MM.1S (cell line): ENCODE results near the gene SLC6A20.

Source experiments
- EZH2 ChIP-seq: fragments of 300-600 bp; sonication (generic); optimal IDR thresholded peaks from 2 replicates; pipeline ENCODE3; 2017; ENCODE audit warnings: low read depth, mild to moderate bottlenecking, antibody characterized with exemption, low read length, mixed read lengths
- TF ChIP-seq, protein P1 (sequence below): fragments of 300-600 bp; sonication (generic); IDR thresholded peaks from 2 replicates; pipeline ENCODE4 v1.5.1; 2016; ENCODE audit warnings: antibody characterized with exemption, low read length, mixed read lengths

DNA sequence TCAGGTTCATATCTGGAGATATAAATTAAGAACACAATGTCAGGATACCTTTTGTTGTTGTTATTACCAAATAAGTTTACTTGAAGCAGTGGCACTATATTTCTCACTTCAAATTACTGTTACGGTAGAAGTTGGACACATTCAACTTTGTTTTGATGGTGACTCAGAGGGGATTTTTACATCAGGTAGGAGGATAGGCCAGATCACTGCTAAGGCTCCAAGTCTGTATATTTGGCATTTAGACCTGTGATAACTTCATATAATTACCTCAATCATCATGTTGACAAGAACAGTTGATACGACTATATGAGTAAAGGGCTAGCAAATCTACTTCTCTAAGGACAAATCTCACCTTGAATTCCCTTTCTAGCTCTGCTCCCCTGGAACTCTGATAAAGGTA lies 30.0 kb upstream of the SLC6A20 start:
- TF ChIP-seq, protein P1, sequence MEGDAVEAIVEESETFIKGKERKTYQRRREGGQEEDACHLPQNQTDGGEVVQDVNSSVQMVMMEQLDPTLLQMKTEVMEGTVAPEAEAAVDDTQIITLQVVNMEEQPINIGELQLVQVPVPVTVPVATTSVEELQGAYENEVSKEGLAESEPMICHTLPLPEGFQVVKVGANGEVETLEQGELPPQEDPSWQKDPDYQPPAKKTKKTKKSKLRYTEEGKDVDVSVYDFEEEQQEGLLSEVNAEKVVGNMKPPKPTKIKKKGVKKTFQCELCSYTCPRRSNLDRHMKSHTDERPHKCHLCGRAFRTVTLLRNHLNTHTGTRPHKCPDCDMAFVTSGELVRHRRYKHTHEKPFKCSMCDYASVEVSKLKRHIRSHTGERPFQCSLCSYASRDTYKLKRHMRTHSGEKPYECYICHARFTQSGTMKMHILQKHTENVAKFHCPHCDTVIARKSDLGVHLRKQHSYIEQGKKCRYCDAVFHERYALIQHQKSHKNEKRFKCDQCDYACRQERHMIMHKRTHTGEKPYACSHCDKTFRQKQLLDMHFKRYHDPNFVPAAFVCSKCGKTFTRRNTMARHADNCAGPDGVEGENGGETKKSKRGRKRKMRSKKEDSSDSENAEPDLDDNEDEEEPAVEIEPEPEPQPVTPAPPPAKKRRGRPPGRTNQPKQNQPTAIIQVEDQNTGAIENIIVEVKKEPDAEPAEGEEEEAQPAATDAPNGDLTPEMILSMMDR, result no peak
- no peak for TF ChIP-seq EZH2
